ENCODE results near the gene NTN1. TPM values are rescaled to one million over a fixed set of nuclear protein-coding genes. Genes with fewer than 3 reads are reported as not detected.
A peak's percentile ranks its signal among the peaks of the same experiment; 100 is the strongest.
"Not testable (repeated sequence)": the region's sequence is repeated elsewhere in the genome, so short reads cannot be mapped to it uniquely, and the experiment has no call there.

The NTN1 gene
- total RNA-seq, 1 donor from 2014 or later, result 5.8 TPM

DNA sequence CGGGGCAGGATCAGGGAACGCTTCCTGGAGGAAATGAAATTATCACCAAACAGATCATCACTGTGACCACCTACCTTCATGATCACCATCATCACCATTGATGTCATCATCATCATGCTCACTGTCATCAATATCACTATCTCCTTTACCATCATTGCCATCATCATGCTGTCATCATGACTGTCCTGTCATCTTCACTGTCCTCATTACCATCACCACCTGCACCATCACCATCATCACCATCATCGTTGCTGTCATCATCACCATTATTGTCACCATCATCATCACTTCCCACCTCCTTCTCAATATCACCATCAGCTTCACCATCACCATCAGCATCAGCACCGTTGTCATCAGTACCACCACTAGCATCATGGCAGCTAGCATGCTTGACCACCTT is 65.3 kb downstream of the NTN1 start:
- no peak for DNase-seq (ENCODE audit: low spot score)

DNA sequence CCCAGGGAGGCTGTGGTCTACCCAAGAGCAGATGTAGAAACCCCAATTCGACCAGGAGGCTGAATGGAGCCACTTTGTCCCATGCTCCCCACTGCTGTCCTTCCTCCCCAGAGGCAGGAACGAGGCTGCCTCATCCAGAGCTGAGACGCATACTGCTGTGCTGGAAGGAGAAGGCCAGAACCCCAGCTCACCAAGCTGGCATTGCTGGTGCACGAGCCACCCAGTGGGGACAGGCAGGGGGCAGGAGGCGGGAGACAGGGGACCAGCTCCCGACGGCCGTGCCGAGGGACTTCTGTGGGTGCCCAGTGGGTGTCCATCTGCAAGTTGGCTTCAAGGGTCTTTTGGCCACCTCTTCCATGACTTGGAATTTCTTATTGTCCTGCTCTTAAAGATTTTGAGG is 66.6 kb downstream of the NTN1 start:
- no peak for DNase-seq (ENCODE audit: low spot score)

DNA sequence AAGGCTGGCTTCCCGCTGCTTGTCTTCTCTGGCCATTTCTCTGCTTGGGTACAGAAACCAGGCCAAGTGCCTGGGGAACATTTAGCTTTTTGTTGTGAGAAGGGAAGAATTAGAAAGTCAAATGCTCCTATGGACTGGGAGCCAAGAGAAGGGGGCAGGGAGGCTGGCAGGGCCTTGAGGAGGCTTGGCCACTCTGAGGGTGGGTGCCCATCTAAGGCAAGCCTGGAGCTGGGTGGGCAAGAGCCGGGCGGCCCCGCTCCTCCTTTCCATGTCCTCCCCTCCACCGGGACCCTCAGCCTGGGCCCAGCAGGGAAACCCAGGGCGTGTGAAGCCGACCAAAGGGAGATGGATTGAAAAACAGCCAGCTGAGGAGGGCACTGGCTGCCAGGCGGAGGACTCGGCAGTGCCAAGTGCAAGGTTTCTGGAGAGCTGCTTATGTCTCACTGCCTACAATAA is 69.4 kb downstream of the NTN1 start:
- no peak for DNase-seq (ENCODE audit: low spot score)

- no peak for DNase-seq (ENCODE audit: low spot score)
Observed at GRCh38 chr17:9094193-9094592, 72.9 kb downstream of the NTN1 start.

GRCh38 chr17:9095390-9095789 is 74.1 kb downstream of the NTN1 start:
- DNase-seq (ENCODE audit: low spot score), result no peak

DNA sequence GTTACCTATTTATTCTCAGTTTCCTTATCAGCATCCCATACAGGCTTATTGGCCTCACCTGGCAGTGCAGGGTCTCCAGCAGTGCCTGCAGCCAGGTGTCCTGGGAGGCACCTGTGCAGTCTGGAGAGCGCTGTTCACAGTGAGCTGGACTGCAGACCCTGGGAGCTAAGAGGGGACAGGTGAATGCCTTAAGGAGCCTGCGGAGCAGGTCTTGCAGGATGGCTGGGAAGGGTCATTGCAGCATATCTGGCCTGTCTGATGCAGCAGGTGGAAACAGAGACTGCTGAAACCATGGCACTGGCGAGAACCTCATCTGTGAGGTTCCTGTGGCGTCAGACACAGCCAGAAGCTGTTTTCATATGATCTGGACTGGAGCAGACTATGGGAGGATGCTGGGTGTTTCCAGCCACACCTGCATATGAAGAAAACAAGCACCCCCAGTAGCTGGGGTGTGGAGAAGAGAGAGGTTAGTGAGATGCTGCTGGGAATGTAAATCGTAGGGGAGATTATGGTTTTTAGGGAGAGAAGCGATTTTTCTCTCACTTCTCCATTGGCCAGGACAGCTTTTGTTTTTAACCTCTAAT is 77.0 kb downstream of the NTN1 start:
- DNase-seq (ENCODE audit: low spot score), result no peak

DNA sequence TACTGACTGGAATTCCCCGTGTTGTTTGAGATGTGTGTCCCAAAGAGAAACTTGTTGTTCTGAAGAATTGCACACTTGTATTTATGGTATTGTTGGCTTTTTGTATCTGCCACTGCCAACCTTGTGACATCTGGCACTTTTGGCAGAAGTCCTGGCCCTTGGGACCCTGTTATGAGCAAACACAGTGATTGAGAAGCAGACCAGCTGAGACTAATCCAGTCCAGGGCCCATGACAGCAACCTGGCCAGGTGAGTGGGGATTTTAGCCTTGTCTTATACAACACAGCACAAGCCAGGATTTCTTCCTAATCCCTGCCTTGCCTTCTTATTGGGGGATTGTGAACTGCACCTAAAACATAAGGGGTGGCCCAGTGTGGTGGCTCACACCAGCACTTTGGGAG is 80.0 kb downstream of the NTN1 start:
- DNase-seq (ENCODE audit: low spot score), result no peak

GRCh38 chr17:9103193-9103592 is 81.9 kb downstream of the NTN1 start:
- DNase-seq (ENCODE audit: low spot score), result not testable (repeated sequence)

- DNase-seq (ENCODE audit: low spot score), result no peak
Observed at GRCh38 chr17:9104370-9105041, 83.2 kb downstream of the NTN1 start.

DNA sequence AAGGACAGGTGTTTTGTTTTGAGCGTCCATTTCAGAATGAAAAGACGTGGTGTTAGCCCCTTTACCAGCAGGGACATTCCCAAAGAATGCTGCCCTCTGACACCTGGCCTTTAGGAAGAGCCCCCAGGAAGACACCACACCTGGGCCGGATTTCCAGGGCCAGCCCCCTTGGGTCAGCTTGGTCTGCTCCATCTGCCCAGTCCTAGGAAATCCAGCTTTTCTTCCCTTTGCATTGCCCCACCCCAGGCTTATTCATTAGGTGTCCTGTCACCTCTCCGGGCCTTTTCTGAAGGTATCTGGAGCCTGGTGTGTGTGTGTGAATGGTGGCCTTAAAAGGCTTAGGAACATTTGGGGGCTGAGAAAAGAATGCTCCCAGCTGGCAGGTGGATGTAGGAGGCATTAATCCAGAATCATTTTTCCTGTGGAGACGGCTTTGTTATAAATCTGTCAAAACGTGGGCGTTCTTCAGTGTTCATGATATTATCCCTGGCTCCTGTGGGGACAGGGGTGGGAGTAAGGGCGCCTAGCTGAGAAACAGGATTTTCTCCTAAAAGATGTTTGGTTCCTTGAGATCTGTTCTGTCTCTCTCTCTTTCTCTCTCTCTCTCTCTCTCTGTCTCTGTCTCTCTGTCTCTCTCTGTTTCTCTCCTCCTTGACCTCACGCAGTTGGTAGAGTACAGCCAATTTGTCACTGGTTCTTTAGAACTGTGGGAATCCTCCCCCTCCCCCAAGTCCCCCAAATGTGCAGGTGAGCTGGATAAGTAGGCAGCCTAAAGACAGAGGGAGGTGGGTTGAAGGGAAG is 84.0 kb downstream of the NTN1 start:
- no peak for DNase-seq (ENCODE audit: low spot score)

- DNase-seq (ENCODE audit: low spot score), result not testable (repeated sequence)
Observed at GRCh38 chr17:9106278-9106677, 85.0 kb downstream of the NTN1 start.

GRCh38 chr17:9107527-9107926 is 86.2 kb downstream of the NTN1 start:
- no peak for DNase-seq (ENCODE audit: low spot score)

- no peak for DNase-seq (ENCODE audit: low spot score)
Observed at GRCh38 chr17:9108146-9108545, 86.8 kb downstream of the NTN1 start.

- no peak for DNase-seq (ENCODE audit: low spot score)
Observed at GRCh38 chr17:9109933-9110332, 88.6 kb downstream of the NTN1 start.

GRCh38 chr17:9110501-9110900 is 89.2 kb downstream of the NTN1 start:
- no peak for DNase-seq (ENCODE audit: low spot score)

DNA sequence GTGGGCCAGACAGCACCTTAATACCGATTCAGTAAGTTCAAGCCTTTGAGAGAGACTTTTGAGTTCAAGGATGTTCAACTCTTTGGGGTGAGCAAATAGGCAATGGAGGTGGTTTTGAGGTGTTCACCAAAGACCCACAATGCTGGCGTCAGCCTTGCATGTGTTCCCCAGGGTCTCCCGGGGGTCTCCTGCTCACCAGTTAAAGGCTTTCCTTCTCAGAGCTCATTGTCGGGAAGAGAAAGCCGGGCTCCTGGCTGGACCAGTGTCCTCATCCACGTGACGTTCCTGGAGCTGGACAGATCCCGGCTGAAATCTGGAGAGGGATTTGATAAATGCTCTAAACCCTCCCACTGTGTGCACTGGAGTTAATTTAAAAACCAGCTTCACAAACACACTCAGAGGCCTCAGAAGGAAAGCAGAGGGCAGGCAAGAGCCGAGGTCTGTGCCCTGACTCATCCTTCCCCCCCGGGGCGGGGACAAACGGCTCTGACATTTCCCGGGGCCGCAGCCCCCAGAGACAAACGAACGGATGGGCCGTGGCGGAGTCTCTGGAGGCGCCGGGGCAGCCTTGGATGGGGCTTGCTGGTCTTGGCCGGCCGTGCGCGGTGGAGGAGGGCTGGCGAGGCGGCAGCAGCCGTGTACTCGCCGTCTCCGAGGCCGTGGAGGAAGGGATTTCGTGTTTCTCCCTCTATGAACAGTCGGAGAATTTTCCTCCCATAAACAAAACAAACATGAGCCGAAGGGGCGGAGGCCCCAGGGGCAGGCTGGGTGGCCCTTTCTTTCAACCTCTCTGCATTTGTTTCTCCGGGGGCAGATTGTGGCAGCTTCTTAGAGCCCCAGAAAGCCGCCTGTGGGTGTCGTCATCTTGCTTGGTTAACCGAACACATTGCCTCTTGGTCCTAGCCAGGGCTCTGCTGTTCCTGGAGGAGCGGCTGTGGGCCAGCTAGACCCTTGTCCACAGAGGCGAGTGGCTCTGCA is 94.2 kb downstream of the NTN1 start:
- DNase-seq (ENCODE audit: low spot score), result peak; percentile 78

DNA sequence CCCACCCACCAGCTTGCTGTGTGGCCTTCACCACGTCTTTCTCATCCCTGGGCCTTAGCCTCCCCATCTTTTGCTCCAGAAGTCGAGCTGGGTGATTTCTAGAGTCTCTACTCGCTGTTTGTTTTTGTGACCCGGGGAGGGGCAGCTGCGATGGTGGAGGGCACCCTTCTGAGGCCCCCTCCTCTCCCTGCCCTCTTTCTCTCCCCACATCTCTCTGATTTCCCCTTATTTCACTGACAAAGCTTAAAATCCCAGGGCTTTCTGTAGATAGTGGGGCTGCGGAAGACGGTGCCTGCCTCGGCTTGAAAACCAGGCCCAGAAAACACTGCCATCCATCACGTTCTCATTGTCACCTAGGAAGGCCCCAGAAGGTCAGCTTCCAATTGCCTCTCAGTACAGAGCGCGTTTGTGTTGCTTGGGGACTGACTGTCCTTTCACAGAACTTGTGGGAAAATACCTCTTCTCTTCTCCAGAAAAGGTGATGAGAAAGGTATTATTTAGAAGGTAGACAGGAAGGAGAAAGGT is 95.1 kb downstream of the NTN1 start:
- DNase-seq (ENCODE audit: low spot score), result no peak

GRCh38 chr17:9116861-9117568 is 95.7 kb downstream of the NTN1 start:
- no peak for DNase-seq (ENCODE audit: low spot score)

- no peak for DNase-seq (ENCODE audit: low spot score)
Observed at GRCh38 chr17:9120471-9120870, 99.2 kb downstream of the NTN1 start.

- no peak for DNase-seq (ENCODE audit: low spot score)
Observed at GRCh38 chr17:9121186-9121820, 100.0 kb downstream of the NTN1 start.

All from umbilical cord (tissue), 2 donors.